SKM-1 treated with dmso at 0.1 percent for 144 hours (cell line): Measurements from ENCODE around the gene PPIL6.
"Not testable (repeated sequence)": the region's sequence is repeated elsewhere in the genome, so short reads cannot be mapped to it uniquely, and the experiment has no call there.

Source experiments
- DNase-seq: peaks from one replicate; lab custom pipeline; 2025; ENCODE audit not compliant: unreplicated experiment; lab: John Stamatoyannopoulos, UW

The PPIL6 gene

GRCh38 chr6:109369728-109370127 lies 70.7 kb downstream of the PPIL6 start:
- DNase-seq, result no peak

GRCh38 chr6:109364382-109365078 lies 75.9 kb downstream of the PPIL6 start:
- DNase-seq, result not testable (repeated sequence)

GRCh38 chr6:109363753-109364152 lies 76.7 kb downstream of the PPIL6 start:
- DNase-seq, result no peak

DNA sequence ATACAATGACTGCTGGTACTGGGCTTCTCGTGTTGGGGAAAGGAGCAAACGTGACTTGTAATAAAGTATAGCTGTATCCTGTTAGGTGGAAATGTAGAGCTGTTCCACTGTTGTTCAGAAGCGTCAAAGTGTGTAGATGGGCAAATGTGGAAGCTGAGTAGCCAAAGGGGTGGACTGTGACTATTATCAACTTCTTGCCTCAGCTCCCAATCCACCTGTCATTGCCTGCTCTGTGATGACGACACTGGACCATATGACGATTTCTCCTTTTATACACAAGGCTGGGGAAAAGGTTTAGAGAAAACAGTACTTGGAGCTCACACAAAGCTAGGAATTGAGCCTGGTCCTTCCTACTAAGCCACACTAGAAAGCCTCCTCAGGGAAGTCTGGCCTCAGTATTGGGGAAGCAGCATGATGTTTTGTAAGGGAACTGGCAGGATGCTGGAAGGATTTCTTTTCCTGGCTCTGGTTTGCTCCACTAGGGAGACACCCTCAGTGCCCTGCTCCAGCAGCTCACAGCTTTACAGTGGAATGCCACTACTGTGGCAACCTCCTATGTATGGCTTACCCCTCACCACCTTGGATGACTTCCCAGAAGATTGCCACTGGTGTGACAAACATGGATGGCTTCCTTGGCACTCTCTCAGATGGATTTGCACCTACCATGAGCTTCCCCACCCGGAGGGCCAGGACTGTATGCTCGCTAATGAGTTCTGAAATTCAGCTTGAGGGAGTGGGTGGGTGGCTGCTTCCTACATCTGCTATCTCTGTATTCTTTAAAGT lies 78.1 kb downstream of the PPIL6 start:
- DNase-seq, result no peak

DNA sequence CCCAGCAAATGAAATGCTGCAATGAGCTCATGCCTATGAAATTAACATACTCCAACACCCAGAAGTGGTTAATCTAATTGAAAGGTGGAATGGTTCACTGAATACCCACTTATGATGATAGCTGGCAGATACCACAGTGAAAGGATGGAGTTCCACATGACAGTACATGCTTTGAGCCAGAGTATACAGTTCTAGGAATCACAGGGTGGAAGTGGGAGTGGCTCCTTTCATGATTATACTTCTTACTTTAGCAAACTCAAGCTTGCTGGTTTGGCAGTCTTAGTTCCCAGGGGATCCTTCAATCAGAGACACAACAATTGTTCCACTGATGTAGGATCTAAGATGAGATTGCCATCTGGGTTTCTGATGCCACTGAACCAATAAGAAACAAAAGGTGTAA lies 79.6 kb downstream of the PPIL6 start:
- no peak for DNase-seq

GRCh38 chr6:109360281-109360680 lies 80.1 kb downstream of the PPIL6 start:
- no peak for DNase-seq

DNA sequence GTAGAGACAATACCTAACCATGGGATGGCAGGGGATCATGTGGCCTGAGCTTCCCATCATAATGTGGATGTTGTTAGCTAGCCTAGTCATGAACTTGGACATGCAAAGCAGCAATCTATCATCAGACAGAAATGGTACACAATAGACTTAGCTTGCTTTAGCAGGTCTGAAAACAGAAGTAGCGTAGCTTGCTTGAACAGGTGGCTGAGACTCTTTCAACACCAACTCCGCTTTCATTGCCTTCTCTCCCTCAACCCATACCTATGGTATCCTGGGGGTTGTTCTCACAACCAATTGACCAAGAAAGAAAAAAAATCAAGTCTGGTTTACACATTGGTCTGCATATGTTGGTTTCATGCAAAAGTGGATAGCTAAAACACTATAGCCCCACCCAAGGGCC lies 81.2 kb downstream of the PPIL6 start:
- no peak for DNase-seq

DNA sequence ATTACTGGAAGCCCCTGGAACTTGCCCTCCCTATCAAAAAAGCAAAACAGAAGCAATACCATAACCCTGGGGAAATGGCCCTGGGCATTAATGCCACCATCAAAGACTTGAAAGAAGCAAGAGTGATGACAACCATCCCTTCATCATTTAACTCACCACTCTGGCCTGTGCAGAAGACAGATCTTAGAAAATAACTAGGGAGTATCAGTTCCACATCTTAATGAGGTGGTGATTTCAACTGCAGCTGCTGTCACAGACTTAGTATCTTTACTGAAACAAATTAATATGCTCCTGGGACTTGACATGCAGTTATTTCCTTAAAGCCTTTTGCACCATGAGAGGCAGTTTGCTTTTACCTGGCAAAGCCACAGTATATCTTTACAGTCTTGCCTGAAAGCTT lies 82.2 kb downstream of the PPIL6 start:
- no peak for DNase-seq

DNA sequence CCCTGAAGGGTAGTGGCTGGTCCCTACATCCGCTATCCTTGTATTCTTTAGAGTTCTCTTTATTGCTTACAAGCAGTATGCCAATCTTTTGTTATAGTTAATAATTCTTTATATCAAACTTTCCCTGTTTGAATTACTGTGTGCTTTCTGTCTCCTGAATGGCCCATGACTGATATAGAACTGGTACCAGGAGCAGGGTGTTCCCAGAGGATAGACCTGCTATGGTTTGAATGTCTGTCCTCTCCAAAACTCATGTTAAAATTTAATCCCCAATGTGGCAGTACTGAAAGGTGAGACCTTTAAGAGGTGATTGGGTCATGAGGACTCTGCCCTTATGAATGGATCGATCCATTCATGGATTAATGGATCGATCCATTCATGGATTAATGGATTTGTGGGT lies 84.2 kb downstream of the PPIL6 start:
- no peak for DNase-seq

GRCh38 chr6:109351231-109352130 lies 88.9 kb downstream of the PPIL6 start:
- no peak for DNase-seq

- no peak for DNase-seq
These were observed 90.9 kb downstream of the PPIL6 start for GRCh38 chr6:109349419-109349987.

DNA sequence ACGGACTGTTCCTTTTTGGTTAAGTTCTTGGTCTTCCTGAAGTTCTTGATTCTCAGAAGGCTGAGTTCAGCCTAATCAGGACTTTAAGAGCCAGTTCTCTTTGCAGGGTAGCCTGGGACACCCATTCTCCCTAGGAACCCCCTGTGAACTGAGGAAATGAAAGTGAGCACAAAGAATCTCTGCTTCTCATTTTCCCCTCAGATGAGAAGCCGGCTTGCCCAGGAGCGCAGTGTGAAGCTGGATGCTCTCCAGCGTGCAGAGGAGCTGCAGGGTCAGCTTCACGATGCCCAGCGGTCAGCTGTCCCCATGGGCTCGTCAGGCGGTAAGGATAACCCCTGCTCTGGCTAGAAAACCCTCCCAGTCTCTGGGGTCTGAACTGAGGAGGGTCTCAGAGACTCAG lies 92.2 kb downstream of the PPIL6 start:
- DNase-seq, result no peak

GRCh38 chr6:109347779-109348178 lies 92.6 kb downstream of the PPIL6 start:
- no peak for DNase-seq

DNA sequence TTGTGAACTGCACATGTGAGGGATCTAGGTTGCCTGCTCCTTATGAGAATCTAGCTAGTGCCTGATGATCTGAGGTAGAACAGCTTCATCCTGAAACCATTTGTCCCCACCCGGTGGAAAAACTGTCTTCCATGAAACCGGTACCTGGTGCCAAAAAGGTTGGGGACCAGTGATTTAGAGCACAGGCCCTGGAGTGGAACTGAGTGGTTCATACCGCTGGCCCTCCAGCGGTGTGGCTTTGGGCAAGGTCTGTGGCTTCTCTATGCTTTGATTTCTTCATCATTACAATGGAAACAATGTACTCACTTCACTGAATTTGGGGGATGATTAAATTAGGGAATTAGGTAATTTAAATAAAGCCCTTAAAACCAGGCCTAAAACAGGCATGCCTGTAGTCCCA lies 94.4 kb downstream of the PPIL6 start:
- no peak for DNase-seq

DNA sequence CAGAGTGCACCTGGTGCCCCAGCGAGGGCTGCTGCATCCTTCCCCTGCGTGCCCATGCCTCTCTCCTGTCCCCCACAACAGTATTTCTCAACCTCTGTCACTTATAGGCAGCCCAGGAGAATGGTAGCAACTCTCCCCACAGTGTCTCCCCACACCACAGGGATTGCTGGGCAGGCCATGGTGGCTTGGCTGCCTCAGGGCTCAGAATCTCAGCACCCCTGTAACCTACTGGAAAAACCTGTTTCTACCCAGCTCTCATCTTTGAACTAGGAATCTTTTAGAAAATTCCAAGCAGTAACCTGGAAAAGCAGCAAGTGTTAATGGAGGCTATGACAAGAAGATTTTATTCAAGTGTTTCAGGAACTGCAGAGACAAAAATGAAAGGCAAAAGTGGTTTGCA lies 96.2 kb downstream of the PPIL6 start:
- no peak for DNase-seq

GRCh38 chr6:109343518-109343917 lies 96.9 kb downstream of the PPIL6 start:
- no peak for DNase-seq

DNA sequence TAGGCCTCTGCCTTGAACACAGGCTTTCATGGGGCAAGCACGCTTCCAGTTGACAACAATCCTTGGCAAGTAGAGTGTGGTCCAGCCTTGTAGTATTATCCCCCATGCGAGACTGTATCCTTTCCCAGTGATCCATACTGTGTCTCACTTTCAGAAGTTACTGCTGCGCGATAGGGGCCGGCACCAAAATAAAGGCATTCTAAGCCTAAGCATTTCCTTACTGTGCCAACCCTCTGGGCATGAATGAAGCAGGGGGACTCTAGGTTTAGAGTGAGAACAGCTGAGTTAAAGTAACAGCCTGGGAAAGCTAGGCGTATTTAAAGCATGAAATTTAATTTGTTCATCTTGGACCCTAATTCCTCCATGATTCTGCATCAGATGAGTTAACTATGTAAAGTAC lies 97.5 kb downstream of the PPIL6 start:
- no peak for DNase-seq

GRCh38 chr6:109342506-109342905 lies 97.9 kb downstream of the PPIL6 start:
- no peak for DNase-seq

DNA sequence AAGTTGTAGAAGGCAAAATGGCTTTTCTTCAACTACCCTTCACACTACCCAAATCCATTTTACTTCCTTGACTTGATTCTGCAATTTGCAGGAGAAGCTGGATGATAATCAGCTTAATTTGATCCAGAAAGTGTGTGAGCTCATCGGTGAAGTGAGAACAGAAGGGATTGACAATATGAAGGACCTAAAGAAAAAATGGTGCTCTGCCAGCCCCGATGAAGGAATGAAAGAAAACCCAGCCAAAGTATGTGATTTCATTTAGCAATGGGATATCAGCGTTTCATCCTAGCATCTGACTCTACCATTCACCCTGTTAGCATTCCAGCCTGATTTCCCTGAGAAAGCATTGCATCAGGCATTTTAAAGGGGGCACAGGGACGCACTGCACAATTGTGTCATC lies 99.6 kb downstream of the PPIL6 start:
- no peak for DNase-seq
